K562 (cell line): ENCODE data around the gene ZNF740. TPM values are rescaled to one million over a fixed set of nuclear protein-coding genes. Genes with fewer than 3 reads are reported as not detected.

Source experiments
- ATAC-seq: fragments of 200-7000 bp; cut with Tn5 transposase; 3 replicates; pipeline ENCODE4 v1.9.1; 2020; ENCODE audit warnings: moderate library complexity
- BruUV-seq: library from RNA; stranded (reverse); fragments of 400-500 nt; replicated peaks from 2 replicates; lab custom pipeline; 2021; lab: Mats Ljungman, UMichigan
- CTCF ChIA-PET: fragments of 300-600 bp; formaldehyde crosslinking; extraction: SDS; loops from one replicate; lab custom pipeline; 2021; ENCODE audit warnings: low intra/inter-chr PET ratio; lab: Yijun Ruan, JAX
- POLR2A ChIA-PET: fragments of 300-600, 350-650 bp; sonication (Branson Sonifier 250); formaldehyde crosslinking; extraction: SDS; loops from one replicate; lab custom pipeline; 2021; ENCODE audit warnings: antibody characterized with exemption, inconsistent platforms; lab: Yijun Ruan, JAX
- DNase-seq, 4 experiments: peaks; one replicate each; pipeline versions ENCODE4 v3.0.0 to v3.0.0-alpha.2; 2011 to 2018; ENCODE audit warnings: low spot score in 3 of 4, mixed read lengths in 3 of 4; ENCODE audit errors: extremely low read depth in 1 of 4
- FAIRE-seq: peaks from 2 replicates; lab custom pipeline; 2011; peaks lifted over from hg19 to GRCh38; lab: Jason Lieb, UNC
- H2AFZ ChIP-seq: 2 replicates; pipeline ENCODE4 v1.6.0; 2011; ENCODE audit warnings: low read depth, low read length, control low read depth, inconsistent platforms
- H3K27ac ChIP-seq: fragments of 200-600 bp; 3 replicates; pipeline ENCODE4 v1.8.0; 2011; ENCODE audit warnings: low read depth, mild to moderate bottlenecking, control low read depth, inconsistent platforms, low read length, moderate library complexity, mixed read lengths; ENCODE audit errors: extremely low read depth
- H3K27me3 ChIP-seq, 2 experiments: fragments of 300-600 bp in 1 of 2; 2 replicates in 1 of 2; 3 replicates in 1 of 2; pipeline versions ENCODE4 v1.6.0 to v1.8.0; 2011; ENCODE audit warnings: inconsistent platforms in 2 of 2, low read length in 2 of 2, mild to moderate bottlenecking in 1 of 2, mixed read lengths in 1 of 2, moderate library complexity in 1 of 2; ENCODE audit not compliant: control insufficient read depth in 2 of 2, insufficient read depth in 2 of 2
- H3K36me3 ChIP-seq: fragments of 300-600 bp; 3 replicates; pipeline ENCODE4 v1.8.0; 2011; ENCODE audit warnings: mild to moderate bottlenecking, low read length, inconsistent platforms; ENCODE audit not compliant: control insufficient read depth, insufficient read depth
- H3K4me1 ChIP-seq, 2 experiments: fragments of 200-600 bp in 1 of 2; replicated peaks in 1 of 2; 2 replicates in 1 of 2; 3 replicates in 1 of 2; pipeline versions ENCODE4 v1.5.1 to v1.8.0; 2011; ENCODE audit warnings: inconsistent platforms in 2 of 2, low read length in 2 of 2, mild to moderate bottlenecking in 1 of 2, mixed read lengths in 1 of 2, moderate library complexity in 1 of 2; ENCODE audit not compliant: control insufficient read depth in 2 of 2, insufficient read depth in 2 of 2
- H3K4me2 ChIP-seq: 2 replicates; pipeline ENCODE4 v1.6.1; 2011; ENCODE audit warnings: low read length, control low read depth, inconsistent platforms, mixed read lengths; ENCODE audit not compliant: insufficient read depth
- H3K4me3 ChIP-seq: fragments of 200-600 bp; sonication (generic), shearing (Covaris generic); 2 replicates; pipeline ENCODE4 v1.5.1; 2016; ENCODE audit warnings: control low read depth, inconsistent platforms
- H3K79me2 ChIP-seq: fragments of 200-600 bp; 3 replicates; pipeline ENCODE4 v1.8.0; 2011; ENCODE audit warnings: low read length, inconsistent platforms; ENCODE audit not compliant: control insufficient read depth, insufficient read depth
- H3K9ac ChIP-seq, 2 experiments: 2 replicates each; pipeline versions ENCODE4 v1.6.0 to v1.6.1; 2011; ENCODE audit warnings: low read depth in 2 of 2, low read length in 2 of 2, control low read depth in 1 of 2, inconsistent platforms in 1 of 2, mild to moderate bottlenecking in 1 of 2, mixed read lengths in 1 of 2; ENCODE audit not compliant: insufficient read depth in 1 of 2
- H3K9me1 ChIP-seq: one replicate; pipeline ENCODE4 v1.6.0; 2011; ENCODE audit warnings: inconsistent platforms, mild to moderate bottlenecking, low read length, moderate library complexity; ENCODE audit not compliant: control insufficient read depth, insufficient read depth
- H3K9me3 ChIP-seq: replicated peaks from 2 replicates; pipeline ENCODE4 v1.5.1; 2011; ENCODE audit warnings: low read depth, low read length, inconsistent platforms; ENCODE audit not compliant: control insufficient read depth, insufficient read depth
- H4K20me1 ChIP-seq: replicated peaks from 2 replicates; pipeline ENCODE4 v1.6.1; 2011; ENCODE audit warnings: low read length, inconsistent platforms, mixed read lengths; ENCODE audit not compliant: control insufficient read depth, insufficient read depth
- ARID1B ChIP-seq: fragments of 450-650 bp; IDR thresholded peaks from 2 replicates; pipeline ENCODE4 v1.6.1; 2016; ENCODE audit warnings: antibody characterized with exemption, mild to moderate bottlenecking, inconsistent platforms
- CXXC5 ChIP-seq: fragments of 250-450 bp; sonication (Bioruptor Pico); IDR thresholded peaks from 2 replicates; pipeline ENCODE4 v1.8.0; 2022; ENCODE audit warnings: inconsistent platforms, mild to moderate bottlenecking, moderate library complexity
- HDAC1 ChIP-seq, 2 experiments: fragments of 450-650 bp; IDR thresholded peaks; 2 replicates each; pipeline ENCODE4 v1.6.1; 2016 to 2017; ENCODE audit warnings: inconsistent platforms in 1 of 2, mild to moderate bottlenecking in 1 of 2, moderate library complexity in 1 of 2
- HDAC2 ChIP-seq: fragments of 450-650 bp; IDR thresholded peaks from 2 replicates; pipeline ENCODE4 v1.6.1; 2016; ENCODE audit warnings: mild to moderate bottlenecking
- NFIC ChIP-seq: fragments of 450-650 bp; IDR thresholded peaks from 2 replicates; pipeline ENCODE4 v1.6.1; 2017; ENCODE audit warnings: mild to moderate bottlenecking, inconsistent platforms
- NRF1 ChIP-seq, 2 experiments: fragments of 450-650 bp; IDR thresholded peaks in 1 of 2; conservative IDR thresholded peaks in 1 of 2; 2 replicates each; pipeline ENCODE4 v1.6.1; 2014; ENCODE audit warnings: mild to moderate bottlenecking in 2 of 2
- RB1 ChIP-seq: fragments of 450-650 bp; IDR thresholded peaks from 2 replicates; pipeline ENCODE4 v1.6.1; 2017; ENCODE audit warnings: low read depth, mild to moderate bottlenecking
- ZBTB7A ChIP-seq: IDR thresholded peaks from 2 replicates; pipeline ENCODE4 v1.6.1; 2011; ENCODE audit warnings: low read depth, mild to moderate bottlenecking, low read length, moderate library complexity, borderline replicate concordance; ENCODE audit not compliant: control insufficient read depth
- WGBS: fragments of 100-300 bp; shearing (Covaris generic); methylation state at CpG from one replicate; pipeline ENCODE4 v1.1.6; 2016; ENCODE audit warnings: low coverage, mixed read lengths; ENCODE audit not compliant: insufficient coverage; ENCODE audit errors: missing lambda C conversion rate; 5-methylcytosine and 5-hydroxymethylcytosine counted together
- in situ Hi-C: fragments of 300-500 bp; cut with MboI; formaldehyde crosslinking; loops from 4 replicates; pipeline ENCODE4 v1.15.0; 2018; ENCODE audit warnings: inconsistent platforms, mixed read lengths
- intact Hi-C: fragments of 100-400 bp; cut with micrococcal nuclease; formaldehyde crosslinking; loops from 2 replicates; pipeline ENCODE4 v1.14.2; 2022
- polyA plus RNA-seq, 8 experiments: library from polyadenylated mRNA; depleted of rRNA in 4 of 8; stranded (reverse) in 5 of 8; unstranded in 3 of 8; fragments of >200 nt; fragmentation: Nextera tagmentation in 2 of 8; fragmentation: Illumina TruSeq in 1 of 8; extraction: Ambion mirVana in 2 of 8; extraction: Trizol in 1 of 8; gene quantifications; 2 replicates each; pipeline versions ENCODE4 v1.2.1 to v1.2.3, GENCODE V29; 2011 to 2014; ENCODE audit warnings: inconsistent platforms in 1 of 8, missing spikeins in 1 of 8
- total RNA-seq, 7 experiments: library from RNA; depleted of rRNA in 6 of 7; stranded (reverse); fragments of >200 nt in 6 of 7; fragmentation: Illumina TruSeq in 2 of 7; extraction: Trizol in 2 of 7; gene quantifications; 2 replicates each; pipeline versions ENCODE4 v1.2.1 to v1.2.3, GENCODE V29; 2011 to 2021; ENCODE audit warnings: low replicate concordance in 1 of 7
- TF ChIP-seq, protein P1 (sequence below): fragments of 450-650 bp; IDR thresholded peaks from 2 replicates; pipeline ENCODE4 v1.6.1; 2016; ENCODE audit warnings: antibody characterized with exemption
- TF ChIP-seq, protein P2 (sequence below): sonication (generic); formaldehyde crosslinking; IDR thresholded peaks from 2 replicates; pipeline ENCODE4 v1.8.0; 2022; ENCODE audit warnings: mild to moderate bottlenecking, missing genetic modification reagents
- TF ChIP-seq, protein P3 (sequence below): sonication (generic); formaldehyde crosslinking; IDR thresholded peaks from 2 replicates; pipeline ENCODE4 v1.8.0; 2022; ENCODE audit warnings: mild to moderate bottlenecking, missing genetic modification reagents

The ZNF740 gene
- total and polyA plus RNA-seq, 9 of the 15 experiments (the other 6 are each of a cell fraction or from before 2014, with no cell fraction given) = 0.57 to 46.4 (median 18.6) TPM

- H3K9ac ChIP-seq = peak overlapping the region; percentile 61 to 93
- H3K27ac ChIP-seq = peak overlapping the region; percentile 57
- H2AFZ ChIP-seq = peak overlapping the region; percentile 87
- DNase-seq (peak; percentile 46 to 62 (median 58)), FAIRE-seq (peak; percentile 62), ATAC-seq (peak; percentile 19)
- TSS peak; percentile 67 for BruUV-seq
- POLR2A ChIA-PET = interaction anchor here (0.6 to 2.2 kb wide), 13 partner anchors 11 to 479 kb away, joined by 3 to 6 read pairs (median 4); partner anchors contain the start of genes CSAD, ESPL1, ITGB7 and ZNF740
- H3K4me2 ChIP-seq = peak overlapping the region; percentile 95
- H3K9me1 ChIP-seq = no peaks in the 10 kb centered on the region
- WGBS = 3% methylated on average over 25 of the region's 27 CpGs
- in situ Hi-C loops = no loop called here
- peaks cover 24% of the 10 kb centered on the region for H3K79me2 ChIP-seq
- peaks cover 10% of the 10 kb centered on the region; the same call in 1 of the 3 replicates for H3K36me3 ChIP-seq
- H3K9me3 ChIP-seq = no peaks in the 10 kb centered on the region
- H3K4me1 ChIP-seq = peaks cover 45 to 76% of the 10 kb centered on the region in 2 experiments
- CTCF ChIA-PET = no interaction called here
- peak overlapping the region; percentile 64 for H3K4me3 ChIP-seq
- H4K20me1 ChIP-seq = no peaks in the 10 kb centered on the region
- intact Hi-C loops = no loop called here
- no peaks in the 10 kb centered on the region for H3K27me3 ChIP-seq
- TF ChIP-seq, protein P1, sequence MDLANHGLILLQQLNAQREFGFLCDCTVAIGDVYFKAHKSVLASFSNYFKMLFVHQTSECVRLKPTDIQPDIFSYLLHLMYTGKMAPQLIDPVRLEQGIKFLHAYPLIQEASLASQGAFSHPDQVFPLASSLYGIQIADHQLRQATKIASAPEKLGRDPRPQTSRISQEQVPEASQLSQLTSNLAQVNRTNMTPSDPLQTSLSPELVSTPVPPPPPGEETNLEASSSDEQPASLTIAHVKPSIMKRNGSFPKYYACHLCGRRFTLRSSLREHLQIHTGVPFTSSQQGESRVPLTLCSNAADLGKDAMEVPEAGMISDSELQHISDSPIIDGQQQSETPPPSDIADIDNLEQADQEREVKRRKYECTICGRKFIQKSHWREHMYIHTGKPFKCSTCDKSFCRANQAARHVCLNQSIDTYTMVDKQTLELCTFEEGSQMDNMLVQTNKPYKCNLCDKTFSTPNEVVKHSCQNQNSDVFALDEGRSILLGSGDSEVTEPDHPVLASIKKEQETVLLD = peak; percentile 82
- TF ChIP-seq ZBTB7A (peak; percentile 54; the same call in 1 of the 2 replicates), RB1 (peak; percentile 27; the same call in 1 of the 2 replicates), CXXC5 (peak; percentile 32), NFIC (0 out of 2 replicates have a peak, but pooled peaks have one; percentile 19), ARID1B (peak; percentile 15; the same call in 1 of the 2 replicates), NRF1 (conservative IDR thresholded peaks at IDR 0.05 in 1 of 2, IDR thresholded peaks at IDR 0.05 in 1 of 2) (0 out of 4 replicates have a peak, but pooled peaks of 1 of the 2 experiments have one; percentile 33), HDAC2 (peak; percentile 42; the same call in 1 of the 2 replicates), HDAC1 (IDR thresholded peaks at IDR 0.05) (peak in 1 of 2 experiments; percentile 85; a peak in 1 of 4 replicates)
- TF ChIP-seq, protein P2, sequence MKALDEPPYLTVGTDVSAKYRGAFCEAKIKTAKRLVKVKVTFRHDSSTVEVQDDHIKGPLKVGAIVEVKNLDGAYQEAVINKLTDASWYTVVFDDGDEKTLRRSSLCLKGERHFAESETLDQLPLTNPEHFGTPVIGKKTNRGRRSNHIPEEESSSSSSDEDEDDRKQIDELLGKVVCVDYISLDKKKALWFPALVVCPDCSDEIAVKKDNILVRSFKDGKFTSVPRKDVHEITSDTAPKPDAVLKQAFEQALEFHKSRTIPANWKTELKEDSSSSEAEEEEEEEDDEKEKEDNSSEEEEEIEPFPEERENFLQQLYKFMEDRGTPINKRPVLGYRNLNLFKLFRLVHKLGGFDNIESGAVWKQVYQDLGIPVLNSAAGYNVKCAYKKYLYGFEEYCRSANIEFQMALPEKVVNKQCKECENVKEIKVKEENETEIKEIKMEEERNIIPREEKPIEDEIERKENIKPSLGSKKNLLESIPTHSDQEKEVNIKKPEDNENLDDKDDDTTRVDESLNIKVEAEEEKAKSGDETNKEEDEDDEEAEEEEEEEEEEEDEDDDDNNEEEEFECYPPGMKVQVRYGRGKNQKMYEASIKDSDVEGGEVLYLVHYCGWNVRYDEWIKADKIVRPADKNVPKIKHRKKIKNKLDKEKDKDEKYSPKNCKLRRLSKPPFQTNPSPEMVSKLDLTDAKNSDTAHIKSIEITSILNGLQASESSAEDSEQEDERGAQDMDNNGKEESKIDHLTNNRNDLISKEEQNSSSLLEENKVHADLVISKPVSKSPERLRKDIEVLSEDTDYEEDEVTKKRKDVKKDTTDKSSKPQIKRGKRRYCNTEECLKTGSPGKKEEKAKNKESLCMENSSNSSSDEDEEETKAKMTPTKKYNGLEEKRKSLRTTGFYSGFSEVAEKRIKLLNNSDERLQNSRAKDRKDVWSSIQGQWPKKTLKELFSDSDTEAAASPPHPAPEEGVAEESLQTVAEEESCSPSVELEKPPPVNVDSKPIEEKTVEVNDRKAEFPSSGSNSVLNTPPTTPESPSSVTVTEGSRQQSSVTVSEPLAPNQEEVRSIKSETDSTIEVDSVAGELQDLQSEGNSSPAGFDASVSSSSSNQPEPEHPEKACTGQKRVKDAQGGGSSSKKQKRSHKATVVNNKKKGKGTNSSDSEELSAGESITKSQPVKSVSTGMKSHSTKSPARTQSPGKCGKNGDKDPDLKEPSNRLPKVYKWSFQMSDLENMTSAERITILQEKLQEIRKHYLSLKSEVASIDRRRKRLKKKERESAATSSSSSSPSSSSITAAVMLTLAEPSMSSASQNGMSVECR (CRISPR knock-in tag) = peak; percentile 14; the same call in 1 of the 2 replicates
- TF ChIP-seq, protein P3, sequence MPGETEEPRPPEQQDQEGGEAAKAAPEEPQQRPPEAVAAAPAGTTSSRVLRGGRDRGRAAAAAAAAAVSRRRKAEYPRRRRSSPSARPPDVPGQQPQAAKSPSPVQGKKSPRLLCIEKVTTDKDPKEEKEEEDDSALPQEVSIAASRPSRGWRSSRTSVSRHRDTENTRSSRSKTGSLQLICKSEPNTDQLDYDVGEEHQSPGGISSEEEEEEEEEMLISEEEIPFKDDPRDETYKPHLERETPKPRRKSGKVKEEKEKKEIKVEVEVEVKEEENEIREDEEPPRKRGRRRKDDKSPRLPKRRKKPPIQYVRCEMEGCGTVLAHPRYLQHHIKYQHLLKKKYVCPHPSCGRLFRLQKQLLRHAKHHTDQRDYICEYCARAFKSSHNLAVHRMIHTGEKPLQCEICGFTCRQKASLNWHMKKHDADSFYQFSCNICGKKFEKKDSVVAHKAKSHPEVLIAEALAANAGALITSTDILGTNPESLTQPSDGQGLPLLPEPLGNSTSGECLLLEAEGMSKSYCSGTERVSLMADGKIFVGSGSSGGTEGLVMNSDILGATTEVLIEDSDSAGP (CRISPR knock-in tag) = peak; percentile 95
These were observed 38.9 kb downstream of the ZNF740 start for GRCh38 chr12:53219292-53219955.
